Measurements from ENCODE around the gene OR10G3.

The OR10G3 gene

GRCh38 chr14:21524575-21525490 lies 55.0 kb downstream of the OR10G3 start:
- no peak for DNase-seq (ENCODE audit: low read depth, low spot score)
- CTCF ChIA-PET, result interaction anchor here (1.0 to 1.9 kb wide), 2 partner anchors 10 to 26 kb away, joined by 3 to 6 read pairs; no protein-coding TSS in a partner anchor
- POLR2A ChIA-PET, result interaction anchor here (0.9 kb wide), 1 partner anchor 14 kb away, joined by 5 read pairs; the partner anchor contains the start of gene METTL3
- H3K4me3 ChIP-seq (ENCODE audit: low read depth, low read length), result peak overlapping the region; percentile 82
- no peak for TF ChIP-seq CTCF (IDR thresholded peaks at IDR 0.05; ENCODE audit: insufficient read depth, low read length, missing control alignments)

GRCh38 chr14:21523203-21523602 lies 56.7 kb downstream of the OR10G3 start:
- DNase-seq (ENCODE audit: low read depth, low spot score), result no peak
- no peak for TF ChIP-seq CTCF (IDR thresholded peaks at IDR 0.05; ENCODE audit: insufficient read depth, low read length, missing control alignments)
- no peak overlapping the region for H3K4me3 ChIP-seq (ENCODE audit: low read depth, low read length)
- POLR2A ChIA-PET, result no interaction called here
- CTCF ChIA-PET, result no interaction called here

- no peak for TF ChIP-seq CTCF (IDR thresholded peaks at IDR 0.05; ENCODE audit: insufficient read depth, low read length, missing control alignments)
- ChIA-PET POLR2A (interaction anchor here (1.4 kb wide), 1 partner anchor 10 kb away, joined by 7 read pairs; the partner anchor contains the start of gene METTL3), CTCF (no interaction called here)
- peak; percentile 70 for DNase-seq (ENCODE audit: low read depth, low spot score)
- H3K4me3 ChIP-seq (ENCODE audit: low read depth, low read length), result no peak overlapping the region
These were observed 58.4 kb downstream of the OR10G3 start for GRCh38 chr14:21521501-21521900.

- H3K4me3 ChIP-seq (ENCODE audit: low read depth, low read length), result no peak overlapping the region
- ChIA-PET CTCF (no interaction called here), POLR2A (no interaction called here)
- no peak for TF ChIP-seq CTCF (IDR thresholded peaks at IDR 0.05; ENCODE audit: insufficient read depth, low read length, missing control alignments)
- no peak for DNase-seq (ENCODE audit: low read depth, low spot score)
These were observed 59.1 kb downstream of the OR10G3 start for GRCh38 chr14:21520767-21521166.

GRCh38 chr14:21518725-21519124 lies 61.2 kb downstream of the OR10G3 start:
- no peak for TF ChIP-seq CTCF (IDR thresholded peaks at IDR 0.05; ENCODE audit: insufficient read depth, low read length, missing control alignments)
- ChIA-PET CTCF (interaction anchor here (1.4 to 1.8 kb wide), 2 partner anchors 20 to 416 kb away, joined by 3 to 8 read pairs; no protein-coding TSS in a partner anchor), POLR2A (no interaction called here)
- no peak overlapping the region for H3K4me3 ChIP-seq (ENCODE audit: low read depth, low read length)
- DNase-seq (ENCODE audit: low read depth, low spot score), result no peak
